ENCODE data around the gene ZNF484.
"Not testable (repeated sequence)": the region's sequence is repeated elsewhere in the genome, so short reads cannot be mapped to it uniquely, and the experiment has no call there.

ZNF484 gene

DNA sequence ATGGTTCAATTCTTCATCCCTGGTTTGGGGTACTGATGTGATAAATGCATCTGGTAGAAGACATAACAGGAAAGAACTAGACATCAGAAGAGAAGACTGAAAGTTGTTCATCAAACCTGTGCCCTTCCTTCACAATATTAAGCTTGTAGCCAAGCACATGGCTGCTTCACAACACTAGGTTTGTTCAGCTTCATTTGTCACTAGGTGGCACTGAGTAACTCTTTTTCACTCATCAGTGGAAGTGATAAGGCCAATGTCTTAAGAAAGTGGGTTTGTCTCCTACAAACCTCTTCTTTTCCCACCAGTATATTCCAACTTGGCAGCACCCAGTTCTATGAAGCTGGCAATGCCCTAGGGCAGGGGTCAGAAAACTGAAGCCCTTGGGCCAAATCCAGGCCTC lies 26.9 kb downstream of the ZNF484 start:
- no peaks in the 10 kb centered on the region for H3K27me3 ChIP-seq (ENCODE audit: control insufficient read depth in 1 of 2, insufficient read depth in 2 of 2, low read length in 2 of 2)
- peaks cover 26% of the 10 kb centered on the region for H3K9me3 ChIP-seq (ENCODE audit: low read length)
- no peak overlapping the region for H3K27ac ChIP-seq (ENCODE audit: low read depth, low read length)
- no peaks in the 10 kb centered on the region for H3K4me1 ChIP-seq (ENCODE audit: insufficient read depth, low read length)
- peaks cover 61% of the 10 kb centered on the region for H3K36me3 ChIP-seq (ENCODE audit: insufficient read depth, low read length)
- no peak overlapping the region for H3K4me3 ChIP-seq (ENCODE audit: low read depth in 1 of 2, low read length in 2 of 2)
- H3K9ac ChIP-seq (ENCODE audit: low read length) = no peak overlapping the region

- H3K36me3 ChIP-seq (ENCODE audit: insufficient read depth, low read length) = peaks cover 49% of the 10 kb centered on the region
- not testable (repeated sequence) for H3K27ac ChIP-seq (ENCODE audit: low read depth, low read length); H3K4me1 ChIP-seq (ENCODE audit: insufficient read depth, low read length); H3K4me3 ChIP-seq (ENCODE audit: low read depth in 1 of 2, low read length in 2 of 2); H3K27me3 ChIP-seq (ENCODE audit: control insufficient read depth in 1 of 2, insufficient read depth in 2 of 2, low read length in 2 of 2); H3K9ac ChIP-seq (ENCODE audit: low read length)
- peaks cover 33% of the 10 kb centered on the region for H3K9me3 ChIP-seq (ENCODE audit: low read length)
These were observed 29.1 kb downstream of the ZNF484 start for GRCh38 chr9:92848740-92849139.

DNA sequence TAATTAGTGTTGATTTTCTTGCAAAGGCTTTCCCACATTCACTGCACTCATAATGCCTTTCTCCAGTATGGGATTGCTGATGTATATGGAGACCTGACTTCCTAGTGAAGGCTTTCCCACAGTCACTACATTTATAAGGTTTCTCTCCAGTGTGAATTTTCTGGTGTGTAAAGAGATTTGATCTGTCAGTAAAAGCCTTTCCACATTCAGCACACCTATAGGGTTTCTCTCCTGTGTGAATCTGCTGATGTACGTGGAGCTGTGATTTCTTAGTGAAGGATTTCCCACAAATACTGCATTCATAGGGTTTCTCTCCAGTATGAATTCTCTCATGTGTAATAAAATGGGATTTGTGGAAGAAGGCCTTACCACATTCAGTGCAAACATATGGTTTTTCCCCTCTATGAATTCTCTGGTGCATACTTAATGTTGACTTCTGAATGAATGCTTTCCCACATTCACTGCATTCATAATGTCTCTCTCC lies 31.1 kb downstream of the ZNF484 start:
- Histone ChIP-seq H3K4me1 (ENCODE audit: insufficient read depth, low read length) (no peaks in the 10 kb centered on the region), H3K9ac (ENCODE audit: low read length) (no peak overlapping the region), H3K36me3 (ENCODE audit: insufficient read depth, low read length) (peaks cover 36% of the 10 kb centered on the region), H3K27me3 (ENCODE audit: control insufficient read depth in 1 of 2, insufficient read depth in 2 of 2, low read length in 2 of 2) (no peaks in the 10 kb centered on the region), H3K4me3 (ENCODE audit: low read depth in 1 of 2, low read length in 2 of 2) (no peak overlapping the region), H3K27ac (ENCODE audit: low read depth, low read length) (no peak overlapping the region), H3K9me3 (ENCODE audit: low read length) (peaks cover 36% of the 10 kb centered on the region)

- H3K27me3 ChIP-seq (ENCODE audit: control insufficient read depth in 1 of 2, insufficient read depth in 2 of 2, low read length in 2 of 2); H3K9me3 ChIP-seq (ENCODE audit: low read length): not testable (repeated sequence)
These were observed 39.4 kb downstream of the ZNF484 start for GRCh38 chr9:92838411-92838810.

DNA sequence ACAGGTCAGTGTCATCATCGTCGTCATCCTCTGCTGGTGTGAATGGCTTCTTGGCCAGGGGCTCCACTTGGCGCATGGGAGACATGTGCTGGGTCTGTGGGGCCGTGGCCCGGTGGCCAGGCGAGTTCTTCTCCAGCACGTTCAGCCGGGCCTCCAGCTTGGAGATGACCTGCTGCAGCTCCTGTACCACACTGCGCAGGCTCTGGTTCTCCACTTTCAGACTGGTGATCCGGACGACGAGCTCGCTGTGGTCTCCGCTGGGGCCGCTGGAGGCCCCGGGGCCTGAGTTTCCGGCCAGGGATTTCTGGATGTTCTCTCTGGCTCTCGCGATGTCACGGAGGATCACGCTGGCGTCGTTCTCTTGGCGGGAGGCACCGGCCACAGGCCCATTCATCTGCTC lies 40.6 kb downstream of the ZNF484 start:
- Histone ChIP-seq H3K9me3 (ENCODE audit: low read length) (peaks cover 4% of the 10 kb centered on the region), H3K4me1 (ENCODE audit: insufficient read depth, low read length) (no peaks in the 10 kb centered on the region), H3K27me3 (ENCODE audit: control insufficient read depth in 1 of 2, insufficient read depth in 2 of 2, low read length in 2 of 2) (no peaks in the 10 kb centered on the region), H3K36me3 (ENCODE audit: insufficient read depth, low read length) (no peaks in the 10 kb centered on the region), H3K27ac (ENCODE audit: low read depth, low read length) (no peak overlapping the region), H3K4me3 (ENCODE audit: low read depth in 1 of 2, low read length in 2 of 2) (no peak overlapping the region), H3K9ac (ENCODE audit: low read length) (no peak overlapping the region)

More at GRCh38 chr9:92838411-92838810, 39.4 kb downstream of the ZNF484 start:
- H3K9ac ChIP-seq (ENCODE audit: low read length); H3K4me3 ChIP-seq (ENCODE audit: low read depth in 1 of 2, low read length in 2 of 2); H3K4me1 ChIP-seq (ENCODE audit: insufficient read depth, low read length); H3K36me3 ChIP-seq (ENCODE audit: insufficient read depth, low read length); H3K27ac ChIP-seq (ENCODE audit: low read depth, low read length): not testable (repeated sequence)

GRCh38 chr9:92829420-92829819 lies 48.4 kb downstream of the ZNF484 start:
- H3K4me1 ChIP-seq (ENCODE audit: insufficient read depth, low read length) = no peaks in the 10 kb centered on the region
- no peaks in the 10 kb centered on the region for H3K9me3 ChIP-seq (ENCODE audit: low read length)
- no peak overlapping the region for H3K27ac ChIP-seq (ENCODE audit: low read depth, low read length)
- no peak overlapping the region for H3K9ac ChIP-seq (ENCODE audit: low read length)
- no peak overlapping the region for H3K4me3 ChIP-seq (ENCODE audit: low read depth in 1 of 2, low read length in 2 of 2)
- no peaks in the 10 kb centered on the region for H3K27me3 ChIP-seq (ENCODE audit: control insufficient read depth in 1 of 2, insufficient read depth in 2 of 2, low read length in 2 of 2)
- H3K36me3 ChIP-seq (ENCODE audit: insufficient read depth, low read length) = no peaks in the 10 kb centered on the region

DNA sequence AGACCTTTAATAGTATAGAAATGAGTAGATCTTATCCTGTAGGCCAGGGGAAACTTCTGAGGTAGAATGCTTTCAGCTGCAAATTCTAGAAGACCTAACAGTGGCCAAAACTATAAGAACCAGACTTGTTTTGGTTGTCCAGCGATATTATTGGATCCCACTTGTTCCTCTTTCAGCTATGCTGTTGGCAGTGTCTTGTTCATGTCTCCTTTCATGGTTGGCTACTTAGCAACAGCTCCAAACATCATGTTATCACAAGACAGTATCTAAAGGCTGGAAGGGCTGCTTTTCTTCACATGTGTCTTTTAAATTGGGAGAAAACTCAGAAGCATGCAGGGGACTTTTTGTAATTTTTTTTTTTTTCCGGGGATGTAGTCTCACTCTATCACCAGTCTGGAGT lies 52.8 kb downstream of the ZNF484 start:
- not testable (repeated sequence) for H3K4me1 ChIP-seq (ENCODE audit: insufficient read depth, low read length); H3K4me3 ChIP-seq (ENCODE audit: low read depth in 1 of 2, low read length in 2 of 2); H3K27ac ChIP-seq (ENCODE audit: low read depth, low read length); H3K9me3 ChIP-seq (ENCODE audit: low read length); H3K9ac ChIP-seq (ENCODE audit: low read length); H3K27me3 ChIP-seq (ENCODE audit: control insufficient read depth in 1 of 2, insufficient read depth in 2 of 2, low read length in 2 of 2); H3K36me3 ChIP-seq (ENCODE audit: insufficient read depth, low read length)

DNA sequence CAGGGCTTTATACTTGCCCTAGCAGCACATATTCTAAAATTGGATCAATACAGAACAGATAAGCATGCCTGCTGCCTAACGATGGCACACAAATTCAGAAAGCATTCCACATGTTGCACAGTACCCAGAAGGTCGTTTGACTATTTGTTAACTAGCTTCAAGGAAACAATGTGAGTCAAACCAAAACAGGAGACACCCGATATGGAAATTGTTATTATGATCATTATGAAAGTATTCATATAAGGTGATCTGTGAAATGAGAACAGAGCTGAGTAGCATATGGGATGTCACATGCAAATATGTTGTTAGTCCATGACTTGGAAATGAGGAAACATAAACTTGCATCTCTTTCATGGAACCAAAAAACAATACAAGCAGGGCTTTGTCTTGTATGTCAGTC lies 56.9 kb downstream of the ZNF484 start:
- peaks cover 0 to 4% of the 10 kb centered on the region in 2 donors for H3K27me3 ChIP-seq (ENCODE audit: control insufficient read depth in 1 of 2, insufficient read depth in 2 of 2, low read length in 2 of 2)
- H3K9ac ChIP-seq (ENCODE audit: low read length) = no peak overlapping the region
- H3K27ac ChIP-seq (ENCODE audit: low read depth, low read length) = no peak overlapping the region
- no peaks in the 10 kb centered on the region for H3K9me3 ChIP-seq (ENCODE audit: low read length)
- H3K36me3 ChIP-seq (ENCODE audit: insufficient read depth, low read length) = no peaks in the 10 kb centered on the region
- no peak overlapping the region for H3K4me3 ChIP-seq (ENCODE audit: low read depth in 1 of 2, low read length in 2 of 2)
- no peaks in the 10 kb centered on the region for H3K4me1 ChIP-seq (ENCODE audit: insufficient read depth, low read length)

- not testable (repeated sequence) for H3K27me3 ChIP-seq (ENCODE audit: control insufficient read depth in 1 of 2, insufficient read depth in 2 of 2, low read length in 2 of 2); H3K9ac ChIP-seq (ENCODE audit: low read length); H3K27ac ChIP-seq (ENCODE audit: low read depth, low read length); H3K4me1 ChIP-seq (ENCODE audit: insufficient read depth, low read length); H3K9me3 ChIP-seq (ENCODE audit: low read length); H3K4me3 ChIP-seq (ENCODE audit: low read depth in 1 of 2, low read length in 2 of 2); H3K36me3 ChIP-seq (ENCODE audit: insufficient read depth, low read length)
These were observed 57.9 kb downstream of the ZNF484 start for GRCh38 chr9:92819898-92820297.

DNA sequence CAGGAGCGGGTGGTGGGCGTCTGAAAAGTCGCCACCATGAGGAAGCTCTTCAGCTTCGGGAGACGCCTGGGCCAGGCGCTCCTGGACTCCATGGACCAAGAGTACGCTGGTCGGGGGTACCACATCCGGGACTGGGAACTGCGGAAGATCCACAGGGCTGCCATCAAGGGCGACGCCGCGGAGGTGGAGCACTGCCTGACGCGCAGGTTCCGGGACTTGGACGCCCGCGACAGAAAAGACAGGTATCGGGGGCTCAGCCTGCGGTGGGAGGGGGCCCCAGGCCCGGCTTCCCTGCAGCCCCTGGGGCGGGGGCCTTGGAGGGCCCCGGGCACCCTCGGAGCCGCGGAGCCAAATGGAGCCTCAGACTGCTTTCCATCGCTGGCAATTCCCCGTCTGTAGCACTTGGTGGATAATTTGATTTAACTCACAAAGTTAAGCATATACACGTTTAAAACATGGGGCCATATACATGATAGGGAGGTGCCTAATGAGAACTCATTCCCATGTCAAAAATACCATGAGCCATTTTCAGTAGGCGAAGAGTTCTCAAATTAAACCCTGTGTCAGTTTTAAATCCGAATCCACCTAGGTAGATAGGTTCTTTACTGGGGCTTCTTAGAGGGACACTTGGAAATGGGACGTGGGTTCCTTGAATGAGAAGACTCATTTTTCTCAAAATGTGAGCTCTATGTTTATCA lies 68.1 kb downstream of the ZNF484 start:
- H3K27me3 ChIP-seq (ENCODE audit: control insufficient read depth in 1 of 2, insufficient read depth in 2 of 2, low read length in 2 of 2) = peaks cover 56 to 73% of the 10 kb centered on the region in 2 donors
- H3K9ac ChIP-seq (ENCODE audit: low read length); H3K4me1 ChIP-seq (ENCODE audit: insufficient read depth, low read length); H3K36me3 ChIP-seq (ENCODE audit: insufficient read depth, low read length); H3K27ac ChIP-seq (ENCODE audit: low read depth, low read length); H3K9me3 ChIP-seq (ENCODE audit: low read length); H3K4me3 ChIP-seq (ENCODE audit: low read depth in 1 of 2, low read length in 2 of 2): not testable (repeated sequence)

- Histone ChIP-seq H3K9ac (ENCODE audit: low read length) (no peak overlapping the region), H3K9me3 (ENCODE audit: low read length) (no peaks in the 10 kb centered on the region), H3K4me3 (ENCODE audit: low read depth in 1 of 2, low read length in 2 of 2) (peak overlapping the region in 1 of 2 donors; percentile 18), H3K27ac (ENCODE audit: low read depth, low read length) (no peak overlapping the region), H3K4me1 (ENCODE audit: insufficient read depth, low read length) (peaks cover 7% of the 10 kb centered on the region), H3K36me3 (ENCODE audit: insufficient read depth, low read length) (no peaks in the 10 kb centered on the region), H3K27me3 (ENCODE audit: control insufficient read depth in 1 of 2, insufficient read depth in 2 of 2, low read length in 2 of 2) (peaks cover 56 to 72% of the 10 kb centered on the region in 2 donors)
These were observed 68.9 kb downstream of the ZNF484 start for GRCh38 chr9:92808726-92809451.
